Measurements from ENCODE around the gene LRPAP1.
"Not testable (repeated sequence)": the region's sequence is repeated elsewhere in the genome, so short reads cannot be mapped to it uniquely, and the experiment has no call there.

- not testable (repeated sequence) for TF ChIP-seq CTCF, POLR2A (IDR thresholded peaks at IDR 0.05)
These were observed 24.9 kb upstream of the LRPAP1 start for GRCh38 chr4:3557088-3557492.
